ENCODE results near the gene FAM81A.

DNA sequence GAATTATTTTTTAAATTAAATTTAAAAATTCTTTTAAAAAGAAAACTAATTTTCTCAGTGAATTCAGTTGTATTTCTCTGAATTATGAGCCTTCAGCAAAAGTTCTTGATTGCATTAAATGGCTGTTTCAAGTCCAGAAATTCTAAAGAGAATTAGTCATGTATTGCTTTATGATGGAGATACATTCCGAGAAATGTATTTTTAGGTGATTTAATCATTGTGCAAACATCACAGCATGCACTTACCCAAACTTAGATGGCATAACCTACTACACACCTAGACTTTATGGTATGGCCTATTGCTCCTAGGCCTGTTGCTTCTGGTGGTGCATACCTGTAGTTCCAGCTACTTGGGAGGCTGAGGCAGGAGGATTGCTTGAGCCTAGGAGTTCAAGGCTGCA, 129.3 kb downstream of the FAM81A start:
- TF ChIP-seq, protein P1, sequence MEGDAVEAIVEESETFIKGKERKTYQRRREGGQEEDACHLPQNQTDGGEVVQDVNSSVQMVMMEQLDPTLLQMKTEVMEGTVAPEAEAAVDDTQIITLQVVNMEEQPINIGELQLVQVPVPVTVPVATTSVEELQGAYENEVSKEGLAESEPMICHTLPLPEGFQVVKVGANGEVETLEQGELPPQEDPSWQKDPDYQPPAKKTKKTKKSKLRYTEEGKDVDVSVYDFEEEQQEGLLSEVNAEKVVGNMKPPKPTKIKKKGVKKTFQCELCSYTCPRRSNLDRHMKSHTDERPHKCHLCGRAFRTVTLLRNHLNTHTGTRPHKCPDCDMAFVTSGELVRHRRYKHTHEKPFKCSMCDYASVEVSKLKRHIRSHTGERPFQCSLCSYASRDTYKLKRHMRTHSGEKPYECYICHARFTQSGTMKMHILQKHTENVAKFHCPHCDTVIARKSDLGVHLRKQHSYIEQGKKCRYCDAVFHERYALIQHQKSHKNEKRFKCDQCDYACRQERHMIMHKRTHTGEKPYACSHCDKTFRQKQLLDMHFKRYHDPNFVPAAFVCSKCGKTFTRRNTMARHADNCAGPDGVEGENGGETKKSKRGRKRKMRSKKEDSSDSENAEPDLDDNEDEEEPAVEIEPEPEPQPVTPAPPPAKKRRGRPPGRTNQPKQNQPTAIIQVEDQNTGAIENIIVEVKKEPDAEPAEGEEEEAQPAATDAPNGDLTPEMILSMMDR (IDR thresholded peaks at IDR 0.05) = no peak
- TF ChIP-seq POLR2A (IDR thresholded peaks at IDR 0.05) = no peak
